IMR-90 (cell line): ENCODE measurements around the gene PRPF6. TPM values are rescaled to one million over a fixed set of nuclear protein-coding genes. Genes with fewer than 3 reads are reported as not detected.

Source experiments
- ATAC-seq: fragments of 200-7000 bp; cut with Tn5 transposase; 2 replicates; pipeline ENCODE4 v1.9.1; 2020; ENCODE audit warnings: low read depth, mild to moderate bottlenecking, moderate library complexity
- BruUV-seq: library from RNA; stranded (reverse); fragments of 400-500 nt; replicated peaks from 2 replicates; lab custom pipeline; 2021; lab: Mats Ljungman, UMichigan
- CTCF ChIA-PET: fragments of 300-600 bp; formaldehyde crosslinking; extraction: SDS; loops from one replicate; lab custom pipeline; 2021; ENCODE audit warnings: antibody characterized with exemption; lab: Yijun Ruan, JAX
- POLR2A ChIA-PET: fragments of 300-600 bp; sonication (Branson Sonifier 250); formaldehyde crosslinking; loops from one replicate; lab custom pipeline; 2022; ENCODE audit warnings: antibody characterized with exemption; ENCODE audit not compliant: unreplicated experiment; lab: Charles Lee
- DNase-seq: peaks from one replicate; pipeline ENCODE4 v3.0.0; 2013
- H2AFZ ChIP-seq: replicated peaks from 2 replicates; pipeline ENCODE3; 2013; ENCODE audit warnings: low read length, mild to moderate bottlenecking; ENCODE audit not compliant: poor library complexity
- H2AK5ac ChIP-seq: 2 replicates; pipeline ENCODE4 v1.6.1; 2013; ENCODE audit warnings: low read depth, low read length, inconsistent platforms
- H2AK9ac ChIP-seq: replicated peaks from 2 replicates; pipeline ENCODE3; 2013; ENCODE audit warnings: mild to moderate bottlenecking, low read depth, low read length, moderate library complexity; ENCODE audit not compliant: poor library complexity
- H2BK120ac ChIP-seq: 2 replicates; pipeline ENCODE4 v1.6.1; 2013; ENCODE audit warnings: low read depth, low read length, inconsistent platforms
- H2BK15ac ChIP-seq: 3 replicates; pipeline ENCODE4 v1.6.1; 2013; ENCODE audit warnings: low read depth, low read length, inconsistent platforms
- H2BK20ac ChIP-seq: 2 replicates; pipeline ENCODE4 v1.6.1; 2013; ENCODE audit warnings: low read depth, mild to moderate bottlenecking, inconsistent platforms, low read length, moderate library complexity
- H2BK5ac ChIP-seq: 2 replicates; pipeline ENCODE4 v1.6.1; 2013; ENCODE audit warnings: mild to moderate bottlenecking, low read depth, low read length, inconsistent platforms; ENCODE audit not compliant: poor library complexity, severe bottlenecking
- H3K14ac ChIP-seq: replicated peaks from 2 replicates; pipeline ENCODE4 v1.6.1; 2013; ENCODE audit warnings: low read depth, low read length, inconsistent platforms
- H3K18ac ChIP-seq: 2 replicates; pipeline ENCODE4 v1.6.1; 2013; ENCODE audit warnings: low read depth, low read length, control low read depth
- H3K23ac ChIP-seq: 2 replicates; pipeline ENCODE4 v1.6.1; 2013; ENCODE audit warnings: low read depth, low read length, inconsistent platforms
- H3K27ac ChIP-seq: 2 replicates; pipeline ENCODE4 v1.5.1; 2013; ENCODE audit warnings: mild to moderate bottlenecking, control low read depth, low read length; ENCODE audit not compliant: insufficient read depth
- H3K27me3 ChIP-seq: 2 replicates; pipeline ENCODE4 v1.6.1; 2013; ENCODE audit warnings: low read length; ENCODE audit not compliant: control insufficient read depth, insufficient read depth
- H3K36me3 ChIP-seq: 2 replicates; pipeline ENCODE4 v1.6.1; 2013; ENCODE audit warnings: low read length, mixed read lengths; ENCODE audit not compliant: control insufficient read depth, insufficient read depth
- H3K4ac ChIP-seq: 2 replicates; pipeline ENCODE4 v1.6.1; 2013; ENCODE audit warnings: low read depth, low read length, inconsistent platforms
- H3K4me1 ChIP-seq: 2 replicates; pipeline ENCODE4 v1.6.1; 2013; ENCODE audit warnings: low read length, mixed read lengths; ENCODE audit not compliant: control insufficient read depth, insufficient read depth
- H3K4me2 ChIP-seq: 2 replicates; pipeline ENCODE4 v1.6.1; 2013; ENCODE audit warnings: low read depth, mild to moderate bottlenecking, control low read depth, low read length, moderate library complexity
- H3K4me3 ChIP-seq: 2 replicates; pipeline ENCODE4 v1.5.1; 2013; ENCODE audit warnings: low read depth, mild to moderate bottlenecking, control low read depth, low read length, moderate library complexity; ENCODE audit not compliant: insufficient read depth
- H3K56ac ChIP-seq: 2 replicates; pipeline ENCODE4 v1.6.1; 2013; ENCODE audit warnings: low read length, inconsistent platforms; ENCODE audit not compliant: insufficient read depth; ENCODE audit errors: extremely low read depth
- H3K79me1 ChIP-seq, 2 experiments: 2 replicates each; pipeline ENCODE4 v1.6.1; 2013; ENCODE audit warnings: low read length in 2 of 2, inconsistent platforms in 1 of 2, low read depth in 1 of 2
- H3K9ac ChIP-seq: 2 replicates; pipeline ENCODE4 v1.6.1; 2013; ENCODE audit warnings: low read depth, low read length, control low read depth
- H3K9me1 ChIP-seq: 2 replicates; pipeline ENCODE4 v1.6.1; 2013; ENCODE audit warnings: low read length, inconsistent platforms; ENCODE audit not compliant: insufficient read depth
- H3K9me3 ChIP-seq: 2 replicates; pipeline ENCODE4 v1.6.1; 2013; ENCODE audit warnings: low read length; ENCODE audit not compliant: control insufficient read depth, insufficient read depth
- H4K20me1 ChIP-seq: 2 replicates; pipeline ENCODE4 v1.6.1; 2013; ENCODE audit warnings: low read length, inconsistent platforms; ENCODE audit not compliant: insufficient read depth
- H4K5ac ChIP-seq: 2 replicates; pipeline ENCODE4 v1.6.1; 2013; ENCODE audit warnings: mild to moderate bottlenecking, low read depth, low read length, control low read depth
- H4K8ac ChIP-seq, 2 experiments: 2 replicates each; pipeline ENCODE4 v1.6.1; 2013; ENCODE audit warnings: low read depth in 2 of 2, low read length in 2 of 2, control low read depth in 1 of 2, inconsistent platforms in 1 of 2
- H4K91ac ChIP-seq: 2 replicates; pipeline ENCODE4 v1.6.1; 2013; ENCODE audit warnings: low read depth, low read length, inconsistent platforms; ENCODE audit not compliant: insufficient read depth
- BHLHE40 ChIP-seq: fragments of 150-350 bp; IDR thresholded peaks from 2 replicates; pipeline ENCODE4 v1.6.1; 2016; ENCODE audit warnings: mild to moderate bottlenecking, low read depth, low read length
- CEBPB ChIP-seq: IDR thresholded peaks from 2 replicates; pipeline ENCODE4 v1.6.1; 2012; ENCODE audit warnings: low read depth, low read length, improper control_type of control experiment
- CHD1 ChIP-seq: IDR thresholded peaks from 2 replicates; pipeline ENCODE4 v1.6.1; 2012; ENCODE audit warnings: low read depth, low read length, improper control_type of control experiment
- CTCF ChIP-seq: conservative IDR thresholded peaks from 2 replicates; pipeline ENCODE4 v1.5.1; 2012; ENCODE audit warnings: mild to moderate bottlenecking, low read depth, low read length, improper control_type of control experiment
- ELK1 ChIP-seq: fragments of 150-350 bp; IDR thresholded peaks from 2 replicates; pipeline ENCODE4 v1.6.1; 2016; ENCODE audit warnings: low read depth, mild to moderate bottlenecking, low read length, moderate library complexity, borderline replicate concordance
- FOS ChIP-seq: fragments of 150-350 bp; IDR thresholded peaks from 2 replicates; pipeline ENCODE4 v1.6.1; 2016; ENCODE audit warnings: low read depth, low read length
- MAFK ChIP-seq: IDR thresholded peaks from 2 replicates; pipeline ENCODE4 v1.6.1; 2012; ENCODE audit warnings: low read depth, low read length, improper control_type of control experiment
- MAZ ChIP-seq: IDR thresholded peaks from 2 replicates; pipeline ENCODE4 v1.6.1; 2012; ENCODE audit warnings: low read depth, mild to moderate bottlenecking, low read length, improper control_type of control experiment, moderate library complexity, borderline replicate concordance
- MXI1 ChIP-seq: IDR thresholded peaks from 2 replicates; pipeline ENCODE4 v1.6.1; 2012; ENCODE audit warnings: low read depth, mild to moderate bottlenecking, low read length, moderate library complexity, borderline replicate concordance
- NFE2L2 ChIP-seq: fragments of 150-350 bp; IDR thresholded peaks from 2 replicates; pipeline ENCODE4 v1.6.1; 2016; ENCODE audit warnings: low read depth, mild to moderate bottlenecking, low read length
- POLR2A ChIP-seq: IDR thresholded peaks from 2 replicates; pipeline ENCODE4 v1.6.1; 2012; ENCODE audit warnings: mild to moderate bottlenecking, low read depth, low read length
- RAD21 ChIP-seq: IDR thresholded peaks from 2 replicates; pipeline ENCODE4 v1.6.1; 2012; ENCODE audit warnings: low read length, improper control_type of control experiment
- RCOR1 ChIP-seq: IDR thresholded peaks from 2 replicates; pipeline ENCODE4 v1.6.1; 2012; ENCODE audit warnings: mild to moderate bottlenecking, low read length, improper control_type of control experiment; ENCODE audit not compliant: insufficient replicate concordance
- RFX5 ChIP-seq: IDR thresholded peaks from 2 replicates; pipeline ENCODE4 v1.8.0; 2012; ENCODE audit warnings: low read depth, mild to moderate bottlenecking, low read length, moderate library complexity
- SMC3 ChIP-seq: fragments of 150-350 bp; IDR thresholded peaks from 2 replicates; pipeline ENCODE4 v1.6.1; 2016; ENCODE audit warnings: low read depth, mild to moderate bottlenecking, antibody characterized with exemption, low read length, moderate library complexity
- USF2 ChIP-seq: fragments of 150-350 bp; IDR thresholded peaks from 2 replicates; pipeline ENCODE4 v1.6.1; 2017; ENCODE audit warnings: mild to moderate bottlenecking, antibody characterized with exemption, low read length, low read depth
- WGBS, 2 experiments: methylation state at CpG; one replicate each; pipeline versions ENCODE4 v1.1.5 to v1.1.7; 2013; ENCODE audit warnings: missing lambda C conversion rate in 2 of 2; ENCODE audit not compliant: insufficient read length in 1 of 2; ENCODE audit errors: extremely low coverage in 2 of 2; 5-methylcytosine and 5-hydroxymethylcytosine counted together
- dilution Hi-C: fragments of 300-500 bp; cut with HindIII; formaldehyde crosslinking; loops from one replicate; pipeline ENCODE4 v1.14.3; 2018; ENCODE audit warnings: low sequenced_read_pairs; ENCODE audit not compliant: unreplicated experiment
- in situ Hi-C: fragments of 300-500 bp; cut with MboI; formaldehyde crosslinking; loops from 3 replicates; pipeline ENCODE4 v1.14.3; 2019; ENCODE audit warnings: low sequenced_read_pairs, inconsistent platforms, mixed read lengths
- intact Hi-C: fragments of 100-400 bp; cut with micrococcal nuclease; formaldehyde crosslinking; loops from 2 replicates; pipeline ENCODE4 v1.10.0; 2022
- polyA plus RNA-seq, 3 experiments: library from polyadenylated mRNA; depleted of rRNA; stranded (reverse); fragments of >200 nt; gene quantifications; 2 replicates each; pipeline ENCODE4 v1.2.3, GENCODE V29; 2012; ENCODE audit warnings: low replicate concordance in 1 of 3
- total RNA-seq: library from RNA; depleted of rRNA; stranded (reverse); fragments of >200 nt; gene quantifications from 2 replicates; pipeline ENCODE4 v1.2.3, GENCODE V29; 2012

Gene PRPF6
- total and polyA plus RNA-seq, 2 of the 4 experiments (the other 2 are of a cell fraction) = 43.5 to 71.3 TPM

GRCh38 chr20:63964412-63964811 is 16.5 kb upstream of the PRPF6 start:
- 100% methylated on average over 4 of the region's 16 CpGs; no CpG with 5 or more reads in 1 of the 2 experiments for WGBS, 2 experiments
- Histone ChIP-seq H3K14ac (no peak overlapping the region), H2AK9ac (no peak overlapping the region), H4K20me1 (no peaks in the 10 kb centered on the region; the same call in 1 of the 2 replicates), H3K23ac (no peak overlapping the region), H4K91ac (no peak overlapping the region), H4K5ac (no peak overlapping the region), H3K79me1 (peaks cover 12 to 25% of the 10 kb centered on the region in 2 experiments), H3K18ac (no peak overlapping the region), H3K4me1 (peaks cover 4% of the 10 kb centered on the region), H3K27me3 (no peaks in the 10 kb centered on the region), H3K4ac (no peak overlapping the region), H2BK20ac (no peak overlapping the region), H2AK5ac (no peak overlapping the region), H3K9me3 (no peaks in the 10 kb centered on the region), H3K56ac (no peak overlapping the region), H4K8ac (no peak overlapping the region), H3K4me3 (no peak overlapping the region), H3K36me3 (peaks cover 59% of the 10 kb centered on the region), H2BK5ac (no peak overlapping the region), H2BK15ac (no peak overlapping the region), H3K4me2 (no peak overlapping the region), H3K9ac (no peak overlapping the region), H2AFZ (no peak overlapping the region), H3K27ac (no peak overlapping the region), H2BK120ac (no peak overlapping the region), H3K9me1 (peaks cover 3% of the 10 kb centered on the region; the same call in 1 of the 2 replicates)
- POLR2A ChIA-PET = no interaction called here
- in situ Hi-C loops (no loop called here), dilution Hi-C loops (no loop called here), intact Hi-C loops (no loop called here)
- DNase-seq (no peak), ATAC-seq (no peak)
- CTCF ChIA-PET = no interaction called here
- no TSS peak for BruUV-seq
- TF ChIP-seq USF2 (no peak), ELK1 (no peak), RAD21 (no peak), SMC3 (no peak), RCOR1 (no peak), MAZ (no peak), MAFK (no peak), CHD1 (no peak), MXI1 (no peak), RFX5 (no peak), CTCF (no peak), CEBPB (no peak), BHLHE40 (no peak), FOS (no peak), NFE2L2 (no peak), POLR2A (no peak)
